Duodenal mucosa (tissue), 2 donors: ENCODE measurements around the gene DNAJC22.
A peak's percentile ranks its signal among the peaks of the same experiment; 100 is the strongest.

ENCODE experiments used
- H3K27ac ChIP-seq: one replicate; pipeline ENCODE4 v1.7.0; 2013; ENCODE audit warnings: low read depth, low read length
- H3K27me3 ChIP-seq, 2 donors: one replicate each; pipeline ENCODE4 v1.7.0; 2013; ENCODE audit warnings: low read length in 2 of 2, control low read depth in 1 of 2; ENCODE audit not compliant: insufficient read depth in 2 of 2, control insufficient read depth in 1 of 2
- H3K36me3 ChIP-seq, 2 donors: one replicate each; pipeline ENCODE4 v1.7.0; 2013; ENCODE audit warnings: low read length in 2 of 2, control low read depth in 1 of 2; ENCODE audit not compliant: insufficient read depth in 2 of 2, control insufficient read depth in 1 of 2
- H3K4me1 ChIP-seq, 2 donors: one replicate each; pipeline ENCODE4 v1.7.0; 2013; ENCODE audit warnings: low read length in 2 of 2, control low read depth in 1 of 2; ENCODE audit not compliant: insufficient read depth in 2 of 2, control insufficient read depth in 1 of 2
- H3K4me3 ChIP-seq, 2 donors: one replicate each; pipeline ENCODE4 v1.7.0; 2013; ENCODE audit warnings: low read length in 2 of 2, low read depth in 1 of 2
- H3K9ac ChIP-seq, 2 donors: one replicate each; pipeline ENCODE4 v1.7.0; 2013; ENCODE audit warnings: low read length in 2 of 2, low read depth in 1 of 2
- H3K9me3 ChIP-seq, 2 donors: one replicate each; pipeline ENCODE4 v1.7.0; 2013; ENCODE audit warnings: low read length in 2 of 2, control low read depth in 1 of 2; ENCODE audit not compliant: control insufficient read depth in 1 of 2

The DNAJC22 gene

DNA sequence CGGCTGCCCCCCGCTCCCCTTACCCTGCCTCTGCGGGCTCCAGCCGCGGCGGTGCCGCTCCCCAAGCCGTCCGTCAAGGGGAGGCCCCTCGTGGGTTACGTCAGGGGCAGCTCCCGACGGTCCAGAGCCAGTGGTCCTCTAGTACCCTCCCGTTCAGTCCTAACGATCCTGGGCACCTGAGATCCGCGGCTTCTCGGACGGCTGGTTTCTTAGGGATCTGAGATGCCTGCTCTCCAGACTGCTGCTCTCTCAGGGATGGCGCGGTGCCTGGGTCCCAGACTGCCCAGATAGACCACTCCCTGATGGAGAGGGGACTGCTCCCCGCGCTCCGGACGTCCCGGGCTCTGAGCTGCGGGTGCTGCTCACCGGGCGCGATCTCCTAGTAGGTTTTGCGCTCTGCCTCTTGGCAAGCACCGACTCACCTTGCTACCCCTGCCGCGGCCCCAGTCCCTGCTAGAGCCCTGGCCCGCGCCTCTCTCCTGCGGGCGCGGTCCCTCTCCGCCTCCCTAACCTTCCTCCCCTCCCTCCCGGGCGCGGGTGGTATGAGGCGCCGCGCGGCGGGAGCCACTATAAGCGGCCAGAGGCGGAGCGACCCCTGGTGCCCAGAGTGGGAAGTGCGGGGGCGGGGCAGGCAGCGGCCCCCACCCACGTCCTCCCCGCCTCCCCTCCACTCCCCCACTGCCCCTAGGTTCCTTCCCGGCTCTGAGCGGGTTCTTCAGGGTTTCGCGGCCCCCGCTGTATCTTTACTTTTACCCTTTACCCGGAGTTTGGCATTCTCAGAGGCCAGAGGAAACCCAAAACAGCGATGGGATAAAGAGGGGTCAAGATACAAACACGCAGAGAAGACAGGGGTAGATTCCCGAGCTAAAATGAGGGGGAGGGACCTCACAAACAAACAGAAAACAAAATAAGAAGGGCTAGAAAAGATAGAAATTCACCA, 9.8 kb upstream of the DNAJC22 start, which contains the start of gene C1QL4:
C1QL4 (minus strand) TSS at position 544 of the 940 bp plus-strand sequence. CDS start 711 bp downstream, outside the sequence.
- Histone ChIP-seq H3K27ac (no peak within 1 kb of the TSS), H3K4me3 (peak within 1 kb of the TSS; percentile 49 to 61), H3K27me3 (peaks cover 32 to 36% of the 10 kb centered on the region in 2 donors), H3K9ac (peak within 1 kb of the TSS; percentile 32 to 37), H3K36me3 (no peaks in the 10 kb centered on the region), H3K9me3 (no peaks in the 10 kb centered on the region), H3K4me1 (peaks cover 16 to 24% of the 10 kb centered on the region in 2 donors)

DNA sequence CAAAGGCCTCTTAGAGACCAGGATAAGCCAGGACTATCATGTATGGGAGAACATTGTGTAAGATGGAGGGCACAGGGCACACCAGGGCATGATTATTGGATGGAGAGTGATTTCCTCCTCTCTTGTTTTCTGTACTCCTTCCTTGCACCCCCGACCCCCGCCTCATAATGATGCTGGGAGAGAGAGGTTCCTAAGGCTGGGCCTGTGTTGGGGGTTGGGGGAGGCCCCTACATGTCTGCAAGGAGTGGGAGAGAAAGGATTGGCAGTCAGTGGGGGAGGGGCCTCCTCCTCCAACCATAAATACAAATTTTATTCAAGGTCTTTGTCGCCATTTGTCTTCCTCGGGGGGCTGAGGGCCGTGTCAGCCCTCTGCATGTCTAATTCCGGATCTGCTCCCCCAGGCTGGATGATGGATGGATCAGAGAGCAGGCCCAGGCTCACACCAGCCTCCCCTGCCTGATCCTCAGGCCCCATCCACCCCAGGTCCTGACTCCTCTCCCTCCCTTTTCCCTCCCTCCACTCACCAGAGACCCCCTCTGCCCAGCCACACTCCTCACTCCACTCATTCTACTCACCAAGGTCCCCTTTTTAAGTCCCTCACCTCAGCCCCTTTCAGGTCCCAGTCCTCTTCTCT, 7.7 kb upstream of the DNAJC22 start:
- Histone ChIP-seq H3K36me3 (no peaks in the 10 kb centered on the region), H3K4me1 (peaks cover 30 to 40% of the 10 kb centered on the region in 2 donors), H3K9me3 (no peaks in the 10 kb centered on the region), H3K27me3 (peaks cover 40 to 45% of the 10 kb centered on the region in 2 donors), H3K27ac (no peak overlapping the region), H3K9ac (no peak overlapping the region), H3K4me3 (no peak overlapping the region)

DNA sequence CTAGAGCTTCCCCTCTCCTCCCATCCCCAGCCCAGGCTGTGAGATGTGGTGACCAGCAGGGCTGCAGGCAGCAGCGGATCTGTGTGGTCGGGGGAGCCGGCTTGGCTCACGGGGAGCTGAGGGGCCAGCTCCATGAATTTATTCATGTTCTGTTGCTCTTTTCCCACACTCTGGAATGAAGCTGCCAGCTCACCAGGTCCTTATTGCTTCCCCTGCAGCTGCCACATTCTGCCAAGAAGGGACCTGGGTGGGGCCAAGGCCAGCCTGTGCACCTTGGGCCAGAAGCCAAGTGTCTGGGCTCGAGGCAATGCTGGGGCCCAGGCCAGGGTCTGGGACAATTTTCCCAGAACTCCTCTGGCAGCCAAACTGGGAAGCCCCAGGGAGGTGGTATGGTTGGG, 7.2 kb upstream of the DNAJC22 start:
- Histone ChIP-seq H3K9me3 (no peaks in the 10 kb centered on the region), H3K27ac (no peak overlapping the region), H3K4me1 (peaks cover 34 to 40% of the 10 kb centered on the region in 2 donors), H3K27me3 (peaks cover 39 to 44% of the 10 kb centered on the region in 2 donors), H3K9ac (no peak overlapping the region), H3K4me3 (no peak overlapping the region), H3K36me3 (no peaks in the 10 kb centered on the region)

DNA sequence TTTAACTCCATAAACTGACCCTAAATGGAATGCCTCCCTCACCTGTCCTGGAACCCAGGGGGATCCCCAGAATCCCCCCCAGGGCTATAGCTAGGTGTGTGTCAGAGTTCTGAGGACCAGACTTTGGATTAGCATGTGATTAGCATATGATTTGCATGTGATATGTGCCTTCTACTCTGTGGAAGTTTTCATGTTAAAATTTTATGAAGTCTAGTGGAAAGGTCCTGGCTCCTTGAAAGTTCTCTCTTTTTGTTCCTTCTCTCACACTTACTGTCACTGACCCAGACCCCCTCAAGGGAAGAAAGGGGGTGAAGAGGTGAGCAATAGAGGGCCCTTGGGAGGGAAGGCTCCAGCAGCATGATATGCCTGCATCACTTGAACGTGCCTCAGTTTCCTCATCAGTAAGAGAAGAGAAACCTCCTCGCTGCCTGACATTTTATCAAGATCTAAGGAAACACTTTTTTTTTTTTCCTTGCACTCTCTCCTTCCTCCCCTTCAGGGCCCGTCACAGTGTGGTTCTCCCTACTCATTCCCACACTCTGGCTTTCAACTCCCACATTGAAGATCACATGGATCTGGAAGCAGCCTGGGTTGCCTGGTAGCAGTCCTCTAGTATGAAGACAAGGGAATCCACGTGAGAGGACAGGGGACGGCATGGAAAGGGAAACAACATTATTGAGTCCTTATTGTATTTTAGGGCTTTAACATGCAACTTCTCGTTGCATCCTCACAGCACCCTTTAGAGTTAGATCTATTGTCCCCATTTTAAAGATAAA, 6.4 kb upstream of the DNAJC22 start:
- Histone ChIP-seq H3K27ac (no peak overlapping the region), H3K4me1 (peaks cover 34 to 40% of the 10 kb centered on the region in 2 donors), H3K36me3 (no peaks in the 10 kb centered on the region), H3K9me3 (no peaks in the 10 kb centered on the region), H3K27me3 (peaks cover 34 to 39% of the 10 kb centered on the region in 2 donors), H3K9ac (no peak overlapping the region), H3K4me3 (no peak overlapping the region)

DNA sequence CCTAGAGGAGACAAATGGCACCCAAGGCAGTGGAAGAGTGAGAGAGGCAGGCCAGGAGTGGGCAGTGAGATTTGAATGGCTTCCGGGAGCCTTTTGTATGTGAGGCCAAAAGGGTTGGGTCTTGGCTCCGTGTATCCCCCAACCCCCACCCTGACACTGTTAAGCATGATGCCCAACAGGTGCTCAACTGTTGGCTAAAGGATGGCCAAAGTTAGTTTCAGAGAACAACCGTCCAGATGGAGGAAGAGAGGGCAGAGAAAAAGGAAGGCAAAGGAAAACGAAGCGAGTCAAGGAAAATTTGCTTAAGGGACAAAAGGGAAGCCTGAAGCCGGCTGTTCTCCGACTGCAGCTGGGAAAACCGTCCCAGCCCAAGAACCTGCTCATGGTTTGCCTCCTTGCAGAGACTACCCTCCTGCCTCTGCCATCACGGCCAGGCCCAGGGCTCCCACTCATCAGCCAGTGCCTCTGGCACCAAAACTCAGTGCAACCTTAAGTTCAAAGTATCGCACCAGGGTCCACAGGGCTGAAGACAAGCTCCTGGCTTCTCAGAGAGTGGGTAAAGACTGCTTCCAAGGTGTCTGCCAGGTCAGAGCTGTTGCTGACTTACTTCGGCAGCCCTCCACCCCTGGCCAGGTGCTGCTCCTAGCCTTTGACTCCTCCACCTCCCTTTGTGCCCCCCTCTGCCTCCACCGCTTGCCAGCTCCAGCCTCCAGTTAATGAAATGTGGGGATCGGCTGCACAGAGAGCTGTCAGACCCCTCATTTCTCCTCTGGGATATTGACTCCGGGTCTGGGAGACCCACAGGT, 5.5 kb upstream of the DNAJC22 start:
- Histone ChIP-seq H3K4me3 (no peak overlapping the region), H3K27me3 (peaks cover 34 to 37% of the 10 kb centered on the region in 2 donors), H3K9me3 (no peaks in the 10 kb centered on the region), H3K36me3 (no peaks in the 10 kb centered on the region), H3K27ac (no peak overlapping the region), H3K9ac (no peak overlapping the region), H3K4me1 (peaks cover 41 to 48% of the 10 kb centered on the region in 2 donors)

DNA sequence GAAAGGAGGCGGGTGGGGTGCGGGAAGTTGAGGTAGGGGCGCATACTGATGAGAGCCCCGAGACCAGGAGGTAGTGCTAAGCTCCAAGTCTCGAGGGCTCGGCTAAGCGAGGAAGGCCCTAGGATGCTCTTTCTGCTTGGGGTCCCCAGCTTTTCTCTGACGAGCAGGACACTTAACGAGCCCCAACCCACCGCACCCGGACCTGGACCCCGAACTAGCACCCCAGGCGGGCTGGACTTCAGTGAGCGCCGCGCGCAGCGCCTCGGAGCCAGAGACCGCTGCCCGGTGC, 5.0 kb upstream of the DNAJC22 start:
- no peak overlapping the region for H3K9ac ChIP-seq
- H3K27ac ChIP-seq: no peak overlapping the region
- no peaks in the 10 kb centered on the region for H3K9me3 ChIP-seq
- peak overlapping the region in 1 of 2 donors; percentile 60 for H3K4me3 ChIP-seq
- H3K4me1 ChIP-seq: peaks cover 44 to 50% of the 10 kb centered on the region in 2 donors
- no peaks in the 10 kb centered on the region for H3K36me3 ChIP-seq
- H3K27me3 ChIP-seq: peaks cover 32 to 37% of the 10 kb centered on the region in 2 donors

DNA sequence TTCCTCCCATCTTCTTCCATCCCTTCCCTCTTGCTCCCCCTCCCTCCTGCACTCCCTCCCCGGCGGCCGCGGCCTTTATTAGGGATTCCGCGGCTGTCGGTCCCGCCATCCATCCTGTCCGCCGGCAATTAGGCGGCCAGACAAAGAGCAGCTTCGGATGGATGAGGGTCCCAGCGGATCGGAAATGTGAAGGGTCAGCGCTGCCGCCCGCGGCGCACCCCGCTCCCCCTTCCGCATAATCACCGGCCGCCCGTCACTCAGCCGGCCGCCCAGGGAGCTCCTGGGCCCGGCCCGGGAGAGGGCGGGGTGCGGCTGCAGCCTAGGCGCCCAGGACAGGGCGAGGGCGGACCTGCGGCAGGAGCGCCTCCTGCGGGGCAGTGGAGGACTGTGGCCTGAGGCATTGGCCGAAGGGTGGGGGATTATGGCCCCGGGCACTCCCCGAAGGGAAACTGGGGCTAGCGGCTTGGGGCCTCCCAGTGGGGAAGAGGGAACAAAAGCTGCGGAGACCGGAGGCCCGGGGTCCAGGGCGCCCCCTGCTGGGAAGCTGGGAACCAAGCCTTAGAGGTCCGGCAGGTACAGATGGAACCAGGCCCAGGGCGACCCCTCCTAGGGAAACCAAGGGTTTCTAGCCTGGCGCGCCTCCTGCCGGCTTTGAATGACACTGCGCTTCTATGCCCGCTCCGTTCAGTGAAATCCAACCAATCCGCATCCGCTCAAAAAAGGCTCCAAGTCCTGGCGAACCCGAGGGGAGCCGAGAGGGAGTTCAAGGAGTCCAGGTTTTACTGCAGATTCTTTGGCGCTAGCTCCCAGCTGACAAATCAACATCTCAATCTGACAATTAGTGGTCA, 4.4 kb upstream of the DNAJC22 start:
- Histone ChIP-seq H3K4me3 (peak overlapping the region; percentile 51 to 60), H3K27ac (no peak overlapping the region), H3K9me3 (no peaks in the 10 kb centered on the region), H3K36me3 (no peaks in the 10 kb centered on the region), H3K27me3 (peaks cover 36 to 39% of the 10 kb centered on the region in 2 donors), H3K9ac (no peak overlapping the region), H3K4me1 (peaks cover 47 to 53% of the 10 kb centered on the region in 2 donors)

DNA sequence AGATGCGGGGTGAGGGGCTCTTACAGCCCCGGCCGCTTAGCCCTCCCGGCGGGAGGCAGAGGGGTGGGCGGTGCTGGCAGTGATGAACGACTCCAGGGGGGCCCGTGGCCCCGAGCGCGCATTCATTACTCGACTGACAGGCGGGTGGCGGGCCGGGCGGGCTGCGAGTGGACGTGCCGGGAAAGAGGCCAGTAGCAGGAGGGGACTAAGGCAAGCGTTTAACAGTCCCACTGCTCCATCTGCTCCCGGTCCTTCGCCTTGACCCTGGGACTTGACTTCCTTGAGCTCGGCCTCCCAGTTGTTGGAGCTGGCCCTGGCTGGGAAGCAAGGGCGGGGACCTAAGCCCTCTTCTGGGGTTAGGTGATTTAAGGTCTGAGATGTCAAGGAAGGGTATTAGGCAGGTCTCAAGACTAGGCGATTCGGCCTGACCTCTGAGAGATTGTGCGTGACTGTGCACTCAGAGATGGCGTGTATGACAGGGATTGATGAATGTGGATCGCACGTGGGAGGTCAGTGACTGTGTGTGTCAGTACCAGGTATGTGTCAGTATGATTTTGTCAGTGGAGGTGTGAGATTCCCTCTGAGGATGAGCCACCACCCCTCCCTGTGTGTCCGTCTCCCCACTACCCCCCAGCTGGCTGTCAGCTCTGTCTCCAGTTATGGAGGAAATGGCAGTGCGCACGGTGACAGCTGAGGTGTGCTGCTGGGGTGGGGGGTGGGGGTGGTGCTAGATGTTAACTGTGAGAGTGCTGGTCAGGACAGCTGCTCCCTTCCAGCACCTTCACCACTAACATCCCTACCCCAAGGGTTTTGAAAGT, 3.6 kb upstream of the DNAJC22 start:
- Histone ChIP-seq H3K9me3 (no peaks in the 10 kb centered on the region), H3K27ac (no peak overlapping the region), H3K9ac (peak overlapping the region in 1 of 2 donors; percentile 38), H3K4me1 (peaks cover 51 to 59% of the 10 kb centered on the region in 2 donors), H3K36me3 (no peaks in the 10 kb centered on the region), H3K4me3 (peak overlapping the region; percentile 51 to 60), H3K27me3 (peaks cover 37 to 44% of the 10 kb centered on the region in 2 donors)
